Suprapubic skin (tissue), 4 donors: ENCODE measurements around the gene SCFD2. TPM values are rescaled to one million over a fixed set of nuclear protein-coding genes. Genes with fewer than 3 reads are reported as not detected.

Experiments
- DNase-seq, 2 donors: peaks; one replicate each; pipeline ENCODE4 v3.0.0-alpha.2; 2019; ENCODE audit warnings: low spot score in 2 of 2
- H3K27ac ChIP-seq: fragments of 200-600 bp; sonication (generic); one replicate; pipeline ENCODE4 v1.5.1; 2019
- H3K27me3 ChIP-seq: fragments of 200-600 bp; sonication (generic); one replicate; pipeline ENCODE4 v1.5.1; 2019
- H3K36me3 ChIP-seq: fragments of 200-600 bp; sonication (generic); one replicate; pipeline ENCODE4 v1.5.1; 2019
- H3K4me1 ChIP-seq: fragments of 200-600 bp; sonication (generic); one replicate; pipeline ENCODE4 v1.5.1; 2019
- H3K4me3 ChIP-seq: fragments of 200-600 bp; sonication (generic); one replicate; pipeline ENCODE4 v1.5.1; 2019; ENCODE audit warnings: mild to moderate bottlenecking
- H3K9me3 ChIP-seq: fragments of 200-600 bp; sonication (generic); one replicate; pipeline ENCODE4 v1.5.1; 2019
- CTCF ChIP-seq, 2 donors: fragments of 200-600 bp in 1 of 2; fragments of 450-650 bp in 1 of 2; sonication (generic) in 1 of 2; IDR thresholded peaks; one replicate each; pipeline ENCODE4 v1.5.1; 2016 to 2019; ENCODE audit warnings: antibody characterized with exemption in 2 of 2, mild to moderate bottlenecking in 1 of 2, moderate library complexity in 1 of 2
- EP300 ChIP-seq: sonication (generic); formaldehyde crosslinking; IDR thresholded peaks from one replicate; pipeline ENCODE4 v1.6.1; 2017; ENCODE audit warnings: antibody characterized with exemption
- POLR2A ChIP-seq, 2 donors: fragments of 450-650 bp; IDR thresholded peaks; one replicate each; pipeline ENCODE4 v1.6.1; 2017; ENCODE audit warnings: antibody characterized with exemption in 2 of 2, mild to moderate bottlenecking in 2 of 2, moderate library complexity in 2 of 2
- POLR2AphosphoS5 ChIP-seq, 3 donors: sonication (generic); formaldehyde crosslinking; IDR thresholded peaks; one replicate each; pipeline ENCODE4 v1.6.1; 2017; ENCODE audit warnings: antibody characterized with exemption in 3 of 3
- WGBS: methylation state at CpG from one replicate; pipeline ENCODE4 v1.1.5; 2018; 5-methylcytosine and 5-hydroxymethylcytosine counted together
- total RNA-seq, 4 donors: library from RNA; depleted of rRNA; stranded (reverse); fragments of >200 nt; gene quantifications; one replicate each; pipeline ENCODE4 v1.1.0, GENCODE V29; 2016

Gene SCFD2
- total RNA-seq, 4 donors from 2014 or later = 25.5 to 39.5 (median 31.9) TPM

- H3K4me3 ChIP-seq = no peak overlapping the region
- no peaks in the 10 kb centered on the region for H3K36me3 ChIP-seq
These were observed 474.1 kb downstream of the SCFD2 start for GRCh38 chr4:52891743-52892142.

GRCh38 chr4:52890521-52890791 is 475.4 kb downstream of the SCFD2 start:
- no peak for TF ChIP-seq POLR2A (IDR thresholded peaks at IDR 0.05)
- WGBS = 52% methylated on average over 1 of the region's 1 CpG
- H3K4me3 ChIP-seq = no peak overlapping the region
- H3K36me3 ChIP-seq = no peaks in the 10 kb centered on the region
- H3K4me1 ChIP-seq = no peaks in the 10 kb centered on the region
- H3K27me3 ChIP-seq = no peaks in the 10 kb centered on the region
- no peak for DNase-seq
- H3K9me3 ChIP-seq = no peaks in the 10 kb centered on the region
- H3K27ac ChIP-seq = no peak overlapping the region

More at GRCh38 chr4:52891743-52892142, 474.1 kb downstream of the SCFD2 start:
- no peak for DNase-seq
- no peak for TF ChIP-seq POLR2A (IDR thresholded peaks at IDR 0.05)
- TF ChIP-seq POLR2AphosphoS5 (IDR thresholded peaks at IDR 0.05) = no peak
- TF ChIP-seq EP300 = no peak
- H3K4me1 ChIP-seq = no peaks in the 10 kb centered on the region
- WGBS = 82% methylated on average over 1 of the region's 1 CpG
- no peak overlapping the region for H3K27ac ChIP-seq
- no peaks in the 10 kb centered on the region for H3K9me3 ChIP-seq
- no peaks in the 10 kb centered on the region for H3K27me3 ChIP-seq

GRCh38 chr4:52889778-52890520 is 475.9 kb downstream of the SCFD2 start:
- no peak for DNase-seq
- TF ChIP-seq EP300 (no peak), POLR2A (IDR thresholded peaks at IDR 0.05) (no peak), CTCF (IDR thresholded peaks at IDR 0.05) (no peak), POLR2AphosphoS5 (IDR thresholded peaks at IDR 0.05) (no peak)
- H3K4me1 ChIP-seq = no peaks in the 10 kb centered on the region
- H3K9me3 ChIP-seq = no peaks in the 10 kb centered on the region
- H3K27me3 ChIP-seq = no peaks in the 10 kb centered on the region
- WGBS = 43% methylated on average over 2 of the region's 2 CpGs
- H3K4me3 ChIP-seq = no peak overlapping the region
- no peak overlapping the region for H3K27ac ChIP-seq
- H3K36me3 ChIP-seq = no peaks in the 10 kb centered on the region

GRCh38 chr4:52889354-52889753 is 476.5 kb downstream of the SCFD2 start:
- 69% methylated on average over 2 of the region's 2 CpGs for WGBS
- Histone ChIP-seq H3K27me3 (no peaks in the 10 kb centered on the region), H3K27ac (no peak overlapping the region), H3K4me3 (no peak overlapping the region), H3K9me3 (no peaks in the 10 kb centered on the region), H3K36me3 (peaks cover 4% of the 10 kb centered on the region), H3K4me1 (no peaks in the 10 kb centered on the region)
- no peak for DNase-seq
- TF ChIP-seq POLR2A (IDR thresholded peaks at IDR 0.05) (no peak), EP300 (no peak), POLR2AphosphoS5 (IDR thresholded peaks at IDR 0.05) (no peak), CTCF (IDR thresholded peaks at IDR 0.05) (no peak)

- 93% methylated on average over 2 of the region's 2 CpGs for WGBS
These were observed 480.9 kb downstream of the SCFD2 start for GRCh38 chr4:52884994-52885393.

More at GRCh38 chr4:52884994-52885393, 480.9 kb downstream of the SCFD2 start:
- no peaks in the 10 kb centered on the region for H3K27me3 ChIP-seq
- no peaks in the 10 kb centered on the region for H3K9me3 ChIP-seq
- no peak for TF ChIP-seq POLR2A (IDR thresholded peaks at IDR 0.05)
- TF ChIP-seq POLR2AphosphoS5 (IDR thresholded peaks at IDR 0.05) = no peak
- no peak for TF ChIP-seq EP300
- TF ChIP-seq CTCF (IDR thresholded peaks at IDR 0.05) = no peak
- H3K27ac ChIP-seq = no peak overlapping the region
- H3K4me3 ChIP-seq = no peak overlapping the region
- no peaks in the 10 kb centered on the region for H3K4me1 ChIP-seq
- peaks cover 6% of the 10 kb centered on the region for H3K36me3 ChIP-seq
- no peak for DNase-seq
